ENCODE data around the gene MCM5. TPM values are rescaled to one million over a fixed set of nuclear protein-coding genes. Genes with fewer than 3 reads are reported as not detected.
"Not testable (repeated sequence)": the region's sequence is repeated elsewhere in the genome, so short reads cannot be mapped to it uniquely, and the experiment has no call there.

Gene MCM5
- polyA plus RNA-seq, 3 donors, result 66.3 to 91.3 (median 82.8) TPM

- no peak for DNase-seq
These were observed 48.6 kb downstream of the MCM5 start for GRCh38 chr22:35448523-35448922.

GRCh38 chr22:35449829-35450689 lies 50.1 kb downstream of the MCM5 start:
- DNase-seq, result no peak

GRCh38 chr22:35450824-35451569 lies 51.1 kb downstream of the MCM5 start:
- no peak for DNase-seq

GRCh38 chr22:35451592-35451991 lies 51.7 kb downstream of the MCM5 start:
- no peak for DNase-seq

GRCh38 chr22:35452351-35452781 lies 52.4 kb downstream of the MCM5 start:
- no peak for DNase-seq

GRCh38 chr22:35452810-35453743 lies 53.1 kb downstream of the MCM5 start:
- no peak for DNase-seq

GRCh38 chr22:35454416-35455054 lies 54.6 kb downstream of the MCM5 start:
- no peak for DNase-seq

- DNase-seq, result no peak
These were observed 55.6 kb downstream of the MCM5 start for GRCh38 chr22:35455529-35455928.

GRCh38 chr22:35456757-35457156 lies 56.8 kb downstream of the MCM5 start:
- no peak for DNase-seq

GRCh38 chr22:35457729-35458546 lies 58.0 kb downstream of the MCM5 start:
- no peak for DNase-seq

- DNase-seq, result no peak
These were observed 58.8 kb downstream of the MCM5 start for GRCh38 chr22:35458547-35459422.

- no peak for DNase-seq
These were observed 59.5 kb downstream of the MCM5 start for GRCh38 chr22:35459423-35459894.

GRCh38 chr22:35459976-35460375 lies 60.0 kb downstream of the MCM5 start:
- DNase-seq, result not testable (repeated sequence)

GRCh38 chr22:35460688-35461087 lies 60.7 kb downstream of the MCM5 start:
- DNase-seq, result no peak

GRCh38 chr22:35462498-35463230 lies 62.7 kb downstream of the MCM5 start:
- DNase-seq, result no peak

- DNase-seq, result no peak
These were observed 63.4 kb downstream of the MCM5 start for GRCh38 chr22:35463231-35463933.

- no peak for DNase-seq
These were observed 64.5 kb downstream of the MCM5 start for GRCh38 chr22:35464399-35464798.
